Camera-type eye (tissue), 1 donor: Measurements from ENCODE around the gene MYH1. TPM values are rescaled to one million over a fixed set of nuclear protein-coding genes. Genes with fewer than 3 reads are reported as not detected.

Source experiments
- total RNA-seq: library from RNA; depleted of rRNA; stranded (reverse); fragments of >200 nt; gene quantifications from one replicate; pipeline ENCODE4 v1.2.3, GENCODE V29; 2014

Gene MYH1
- 3.8 TPM for total RNA-seq

DNA sequence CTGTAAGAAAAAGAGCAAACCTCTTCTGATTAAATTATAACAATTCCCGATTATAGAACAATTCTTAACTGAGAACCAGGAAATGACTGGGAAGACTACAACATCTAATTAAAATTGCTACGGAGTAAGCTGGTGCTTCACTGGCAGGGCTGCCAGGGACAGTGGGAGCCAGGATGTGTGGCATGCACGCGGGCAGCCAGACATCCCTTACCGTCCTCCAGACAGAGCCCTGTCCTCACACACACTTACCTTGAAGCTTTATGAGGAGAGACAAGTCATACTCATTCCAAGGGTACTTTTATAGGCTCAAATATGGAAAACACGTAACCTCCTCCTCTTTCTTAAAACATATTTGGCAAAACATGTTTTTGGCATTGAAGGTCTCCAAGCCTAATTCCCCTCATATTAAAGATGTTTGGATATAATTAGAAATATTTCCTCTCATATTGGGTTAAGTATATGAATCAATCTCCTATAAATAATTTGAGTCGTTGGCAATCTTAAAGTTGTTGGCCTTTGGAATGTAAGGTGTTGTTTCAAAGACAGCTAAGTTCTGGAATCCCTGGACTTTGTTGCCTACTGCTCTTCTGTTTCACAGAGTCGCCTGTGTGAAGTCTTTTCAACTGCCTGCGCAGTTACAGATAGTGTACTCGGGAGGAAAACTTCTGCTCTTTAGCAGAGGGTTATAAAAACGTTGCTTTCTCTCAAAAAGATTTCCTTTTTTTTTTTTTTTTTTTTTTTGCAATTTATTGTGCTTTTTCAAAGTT, at the start of gene MYH1:
Gene MYH1 (minus strand): TSS at position 272 of the 767 bp plus-strand sequence. CDS start 1,900 bp downstream, outside the sequence.

DNA sequence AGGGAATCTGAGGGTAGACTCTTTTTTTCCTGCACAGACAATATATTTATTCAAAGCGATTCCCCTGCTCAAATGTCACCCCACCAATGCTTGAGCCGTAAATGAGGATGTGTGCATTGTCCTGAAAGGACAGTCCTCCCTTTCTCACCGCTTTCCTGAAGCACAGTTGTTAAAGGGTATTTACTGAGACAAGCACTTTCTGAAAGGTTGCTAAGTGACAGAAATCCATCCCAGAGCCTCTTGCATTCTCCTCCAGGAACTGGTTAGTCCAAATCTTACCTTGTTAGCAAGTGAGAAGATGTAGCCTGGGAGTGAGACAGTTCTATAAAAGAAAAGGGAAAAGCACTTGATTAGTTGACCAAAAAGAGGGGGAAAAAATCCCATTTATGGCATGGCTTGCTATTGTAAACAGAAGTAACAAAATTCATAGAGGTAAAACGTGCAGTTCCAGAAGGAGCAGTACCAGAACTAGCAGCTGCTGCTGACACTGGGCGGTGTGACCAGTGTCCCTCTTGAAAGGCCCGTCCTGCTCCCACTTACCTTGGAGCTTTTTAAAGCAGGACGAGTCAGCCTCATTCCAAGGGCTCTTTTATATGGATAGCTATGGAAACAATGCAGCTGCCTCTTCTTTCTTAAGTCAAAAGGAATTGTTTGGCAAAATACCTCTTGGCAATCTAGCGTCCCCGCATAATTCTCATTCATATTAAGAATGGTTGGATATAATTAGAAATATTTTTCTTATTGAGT, 30.9 kb upstream of the MYH1 start, which contains the start of gene MYH2:
Gene MYH2 (minus strand): TSS at position 563 of the 747 bp plus-strand sequence. CDS start 1,738 bp downstream, outside the sequence.

GRCh38 chr17:10469459-10469858, 48.9 kb downstream of the MYH1 start, which contains the start of gene MYH4:
TSS of gene MYH4 (minus strand) at chr17:10469559. CDS start at chr17:10466745, 2,814 bp downstream.

Other genes starting within 250 kb of the MYH1 start
- gene MYH13, start 145.5 kb downstream of the MYH1 start, total RNA-seq = 5.9 TPM
- 63.4 TPM for gene MYH8, start 96.6 kb downstream of the MYH1 start, total RNA-seq
- 18.1 TPM for gene MYH4, start 49.0 kb downstream of the MYH1 start, total RNA-seq
- gene MYH2, start 31.1 kb upstream of the MYH1 start, total RNA-seq = 272 TPM
- gene MYH3, start 138.8 kb upstream of the MYH1 start, total RNA-seq = 774 TPM
- gene SCO1, start 179.0 kb upstream of the MYH1 start, total RNA-seq = 25.6 TPM
- 31.4 TPM for gene ADPRM, start 179.1 kb upstream of the MYH1 start, total RNA-seq
- 6.9 TPM for gene TMEM220, start 211.5 kb upstream of the MYH1 start, total RNA-seq